NCI-H1092 (cell line): ENCODE measurements around the gene LDHD.

Source experiments
- DNase-seq: peaks from one replicate; lab custom pipeline; 2025; lab: John Stamatoyannopoulos, UW

The LDHD gene

GRCh38 chr16:75079346-75079926 lies 37.1 kb downstream of the LDHD start:
- no peak for DNase-seq

- no peak for DNase-seq
Measured at GRCh38 chr16:75078886-75079285, 37.7 kb downstream of the LDHD start.

- no peak for DNase-seq
Measured at GRCh38 chr16:75075688-75076268, 40.8 kb downstream of the LDHD start.

- no peak for DNase-seq
Measured at GRCh38 chr16:75074920-75075687, 41.5 kb downstream of the LDHD start.

GRCh38 chr16:75074304-75074793 lies 42.2 kb downstream of the LDHD start:
- DNase-seq, result no peak

- no peak for DNase-seq
Measured at GRCh38 chr16:75073545-75074303, 42.9 kb downstream of the LDHD start.

GRCh38 chr16:75072239-75072947 lies 44.2 kb downstream of the LDHD start:
- no peak for DNase-seq

GRCh38 chr16:75071621-75072020 lies 45.0 kb downstream of the LDHD start:
- no peak for DNase-seq

- DNase-seq, result no peak
Measured at GRCh38 chr16:75070012-75070841, 46.4 kb downstream of the LDHD start.

GRCh38 chr16:75068085-75069031 lies 48.2 kb downstream of the LDHD start:
- no peak for DNase-seq

- no peak for DNase-seq
Measured at GRCh38 chr16:75066861-75067447, 49.6 kb downstream of the LDHD start.

GRCh38 chr16:75065521-75066149 lies 50.9 kb downstream of the LDHD start:
- no peak for DNase-seq

GRCh38 chr16:75065149-75065505 lies 51.5 kb downstream of the LDHD start:
- no peak for DNase-seq

GRCh38 chr16:75064403-75065148 lies 52.0 kb downstream of the LDHD start:
- no peak for DNase-seq

- no peak for DNase-seq
Measured at GRCh38 chr16:75063549-75064088, 53.0 kb downstream of the LDHD start.

- DNase-seq, result no peak
Measured at GRCh38 chr16:75062976-75063346, 53.6 kb downstream of the LDHD start.

GRCh38 chr16:75062135-75062975 lies 54.2 kb downstream of the LDHD start:
- no peak for DNase-seq
